Fibroblast of lung (primary cell): ENCODE data around the gene NRG4.

ENCODE experiments used
- EZH2 ChIP-seq: IDR thresholded peaks from 2 replicates; pipeline ENCODE4 v1.5.1; 2012; ENCODE audit warnings: low read length, control low read depth, mild to moderate bottlenecking; ENCODE audit errors: missing control alignments
- TF ChIP-seq, protein P1 (sequence below), 2 donors: IDR thresholded peaks in 1 of 2; conservative IDR thresholded peaks in 1 of 2; 1 replicate in 1 of 2; 2 replicates in 1 of 2; pipeline ENCODE4 v1.5.1; 2011 to 2012; ENCODE audit warnings: low read length in 2 of 2, control low read depth in 1 of 2, inconsistent platforms in 1 of 2, low read depth in 1 of 2, mild to moderate bottlenecking in 1 of 2

DNA sequence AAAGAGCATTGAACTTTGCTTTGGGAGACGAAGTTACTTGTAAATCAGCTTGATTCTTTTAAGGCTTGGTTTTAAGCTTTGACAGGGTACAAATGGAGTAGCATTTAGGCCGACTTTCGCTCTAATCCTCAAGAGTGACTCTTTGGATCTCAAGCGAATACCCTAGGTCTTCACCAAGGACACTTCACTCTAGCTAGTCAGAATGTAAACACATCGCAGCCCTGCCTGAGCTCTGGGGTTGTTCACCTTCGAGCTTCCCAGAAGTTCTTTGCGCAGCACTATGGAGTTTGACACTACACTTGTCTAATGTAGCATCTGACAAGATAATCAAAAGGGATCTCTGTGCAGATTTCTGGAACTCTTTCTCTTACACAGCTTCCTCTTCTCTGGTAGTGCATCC is 22.3 kb downstream of the NRG4 start:
- TF ChIP-seq, protein P1, sequence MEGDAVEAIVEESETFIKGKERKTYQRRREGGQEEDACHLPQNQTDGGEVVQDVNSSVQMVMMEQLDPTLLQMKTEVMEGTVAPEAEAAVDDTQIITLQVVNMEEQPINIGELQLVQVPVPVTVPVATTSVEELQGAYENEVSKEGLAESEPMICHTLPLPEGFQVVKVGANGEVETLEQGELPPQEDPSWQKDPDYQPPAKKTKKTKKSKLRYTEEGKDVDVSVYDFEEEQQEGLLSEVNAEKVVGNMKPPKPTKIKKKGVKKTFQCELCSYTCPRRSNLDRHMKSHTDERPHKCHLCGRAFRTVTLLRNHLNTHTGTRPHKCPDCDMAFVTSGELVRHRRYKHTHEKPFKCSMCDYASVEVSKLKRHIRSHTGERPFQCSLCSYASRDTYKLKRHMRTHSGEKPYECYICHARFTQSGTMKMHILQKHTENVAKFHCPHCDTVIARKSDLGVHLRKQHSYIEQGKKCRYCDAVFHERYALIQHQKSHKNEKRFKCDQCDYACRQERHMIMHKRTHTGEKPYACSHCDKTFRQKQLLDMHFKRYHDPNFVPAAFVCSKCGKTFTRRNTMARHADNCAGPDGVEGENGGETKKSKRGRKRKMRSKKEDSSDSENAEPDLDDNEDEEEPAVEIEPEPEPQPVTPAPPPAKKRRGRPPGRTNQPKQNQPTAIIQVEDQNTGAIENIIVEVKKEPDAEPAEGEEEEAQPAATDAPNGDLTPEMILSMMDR (conservative IDR thresholded peaks at IDR 0.05 in 1 of 2, IDR thresholded peaks at IDR 0.05 in 1 of 2; ENCODE audit: low read depth in 1 of 2, low read length in 2 of 2): no peak
- no peak for TF ChIP-seq EZH2
